GM21825 (cell line): ENCODE measurements around the gene SPAG16.

Experiments
- ATAC-seq: cut with Tn5 transposase; IDR thresholded peaks from one replicate; pipeline ENCODE4 v1.9.1; 2021; ENCODE audit warnings: mild to moderate bottlenecking, moderate library complexity; ENCODE audit not compliant: unreplicated experiment

SPAG16 gene

GRCh38 chr2:214328941-214329340 lies 1044.7 kb downstream of the SPAG16 start:
- ATAC-seq = no peak

- ATAC-seq = no peak
These were observed 1057.4 kb downstream of the SPAG16 start for GRCh38 chr2:214341646-214342045.

GRCh38 chr2:214358506-214358905 lies 1074.2 kb downstream of the SPAG16 start:
- ATAC-seq = no peak

GRCh38 chr2:214361116-214361515 lies 1076.9 kb downstream of the SPAG16 start:
- no peak for ATAC-seq

DNA sequence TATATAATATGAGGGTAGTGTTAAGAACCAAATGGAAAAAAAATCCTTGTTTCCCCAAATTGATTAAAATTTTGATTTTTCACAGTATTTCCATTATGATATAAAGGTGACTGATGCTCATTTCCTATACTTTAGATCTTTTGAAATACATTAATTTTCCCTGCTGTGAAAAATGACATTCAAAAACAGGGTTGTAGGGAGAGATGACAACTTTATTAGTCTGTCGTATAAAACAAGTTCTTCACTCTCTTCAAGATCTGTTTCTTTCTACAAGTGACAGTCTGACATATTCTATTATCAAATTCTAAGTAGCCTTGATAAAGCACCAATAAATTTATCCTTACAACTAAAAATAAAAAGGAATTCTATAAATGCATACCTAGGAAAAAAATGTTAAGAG lies 1081.3 kb downstream of the SPAG16 start:
- no peak for ATAC-seq

DNA sequence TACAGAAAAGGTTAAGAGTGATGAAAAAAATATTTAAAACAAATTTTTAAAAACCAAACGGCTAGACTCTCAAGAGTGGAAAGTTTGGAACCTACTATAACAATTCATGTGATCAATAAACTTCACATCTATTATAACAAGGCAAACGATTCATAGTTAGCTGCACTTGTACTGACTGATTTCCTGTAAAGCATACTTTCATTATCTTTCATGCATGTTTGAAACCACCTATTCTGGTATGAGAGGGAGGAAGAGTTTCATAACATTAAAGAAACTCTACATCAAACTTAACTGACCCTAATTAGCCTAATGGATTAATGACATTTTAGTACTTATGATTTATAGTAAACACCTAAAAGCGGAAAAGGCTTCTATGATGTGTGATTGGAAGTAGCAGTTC lies 1082.9 kb downstream of the SPAG16 start:
- ATAC-seq = no peak

- peak; percentile 55 for ATAC-seq
These were observed 1092.5 kb downstream of the SPAG16 start for GRCh38 chr2:214376618-214377285.

DNA sequence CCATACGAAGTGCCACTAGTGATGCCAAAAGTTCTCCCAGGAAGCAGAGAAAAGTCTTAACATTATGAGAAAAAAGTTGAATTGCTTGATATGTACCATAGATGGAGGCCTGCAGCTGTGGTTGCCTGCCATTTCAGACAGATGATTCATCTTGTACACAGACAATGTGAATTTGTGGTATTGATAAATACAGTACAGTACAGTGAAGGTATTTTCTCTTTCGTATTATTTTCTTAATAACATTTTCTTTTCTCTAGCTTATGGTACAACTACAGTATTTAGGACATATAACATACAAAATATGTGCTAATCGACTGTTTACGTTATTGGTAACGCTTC lies 1093.0 kb downstream of the SPAG16 start:
- ATAC-seq = no peak

- no peak for ATAC-seq
These were observed 1094.3 kb downstream of the SPAG16 start for GRCh38 chr2:214378455-214379103.

GRCh38 chr2:214379227-214379626 lies 1095.0 kb downstream of the SPAG16 start:
- no peak for ATAC-seq

DNA sequence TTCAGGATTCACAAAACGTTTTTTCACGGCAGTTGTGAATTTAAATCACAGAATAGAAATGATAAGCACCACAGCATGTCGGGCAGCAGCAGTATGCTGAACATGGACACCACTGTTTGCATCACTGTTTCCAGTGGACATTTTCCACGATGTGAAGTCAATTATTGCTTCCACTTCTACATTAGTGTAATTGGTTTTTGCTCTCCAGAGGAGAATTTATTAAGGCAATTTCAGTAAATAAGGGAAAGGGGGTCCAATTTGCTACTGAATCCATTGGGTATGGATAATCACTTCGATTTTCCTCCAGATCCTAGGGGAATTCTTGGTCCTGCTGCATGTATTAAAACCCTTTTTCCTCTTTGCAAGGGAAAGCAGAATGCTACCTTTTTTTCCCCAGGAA lies 1096.4 kb downstream of the SPAG16 start:
- ATAC-seq = no peak

GRCh38 chr2:214382229-214382628 lies 1098.0 kb downstream of the SPAG16 start:
- ATAC-seq = no peak

DNA sequence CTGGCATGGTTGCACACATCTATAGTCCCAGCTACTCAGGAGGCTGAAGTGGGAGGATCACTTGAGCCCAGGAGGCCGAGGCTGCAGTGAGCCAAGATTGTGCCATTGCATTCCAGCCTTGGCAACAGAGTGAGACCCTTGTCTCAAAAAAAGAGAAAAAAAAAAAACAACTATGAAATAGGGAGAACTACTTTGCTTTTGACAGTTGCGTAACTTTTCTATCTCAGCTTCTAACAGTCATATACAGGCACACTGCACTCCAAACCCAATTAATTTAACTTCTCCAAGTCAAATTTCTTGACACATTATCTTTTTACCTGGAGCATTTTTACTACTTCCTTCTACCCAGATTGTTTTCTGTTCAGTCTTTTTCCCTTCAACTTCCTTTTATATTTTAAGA lies 1102.5 kb downstream of the SPAG16 start:
- ATAC-seq = no peak

DNA sequence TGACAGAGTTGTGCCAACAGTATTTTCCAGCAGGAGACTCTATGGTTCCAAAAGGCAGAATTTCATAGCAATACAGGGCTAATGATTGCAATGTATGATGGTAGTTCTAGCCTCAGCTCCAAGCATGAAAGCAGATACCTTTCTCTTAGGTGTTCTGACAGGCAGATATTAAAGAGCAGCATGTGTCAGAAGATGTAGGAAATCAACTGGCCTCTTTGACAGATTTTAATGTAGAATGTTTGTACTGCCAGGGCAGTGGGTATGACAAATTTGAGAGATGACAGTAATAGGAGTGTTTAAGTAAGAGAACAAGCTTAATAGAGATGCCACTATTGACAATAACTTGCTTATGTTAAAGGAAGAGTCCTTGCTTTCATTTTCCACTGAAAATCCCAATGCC lies 1105.1 kb downstream of the SPAG16 start:
- no peak for ATAC-seq

- no peak for ATAC-seq
These were observed 1109.5 kb downstream of the SPAG16 start for GRCh38 chr2:214393796-214394195.

DNA sequence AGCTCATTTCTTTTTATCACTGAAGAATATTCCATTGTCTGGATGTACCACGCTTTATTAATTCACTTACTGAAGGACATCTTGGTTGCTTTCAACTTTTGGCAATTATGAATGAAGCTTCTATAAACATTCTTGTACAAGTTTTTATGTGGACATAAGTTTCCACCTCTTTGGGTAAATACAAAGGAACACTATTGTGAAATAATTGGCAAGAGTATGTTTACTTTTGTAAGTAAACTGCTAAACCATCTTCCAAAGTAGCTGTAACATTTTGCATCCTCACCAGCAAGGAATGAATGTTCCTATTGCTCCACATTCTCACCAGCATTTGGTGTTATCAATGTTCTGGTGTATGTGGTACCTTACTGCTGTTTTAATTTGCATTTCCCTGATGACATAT lies 1110.8 kb downstream of the SPAG16 start:
- no peak for ATAC-seq

DNA sequence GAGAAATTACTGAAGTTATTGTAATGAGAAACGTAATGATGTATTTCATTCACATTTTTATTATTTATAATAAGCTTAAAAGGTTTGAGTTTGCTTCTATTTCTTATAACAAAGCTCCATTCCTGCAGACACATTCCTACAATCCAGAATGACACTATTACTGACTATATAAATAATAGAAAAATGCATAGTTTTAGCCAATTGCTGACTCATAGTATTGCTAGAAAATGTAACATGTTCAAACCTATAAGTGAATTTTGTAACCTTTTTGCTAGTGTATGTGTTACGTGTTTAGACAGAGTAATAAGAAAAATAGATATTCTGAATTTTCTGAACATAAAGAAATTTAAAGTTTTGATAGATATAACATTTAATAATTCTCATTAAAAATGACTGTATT lies 1117.3 kb downstream of the SPAG16 start:
- ATAC-seq = no peak

- ATAC-seq = no peak
These were observed 1126.0 kb downstream of the SPAG16 start for GRCh38 chr2:214410128-214410775.

GRCh38 chr2:214410918-214411554 lies 1126.8 kb downstream of the SPAG16 start, which contains the start of gene VWC2L:
Gene VWC2L (plus strand): TSS chr2:214411054. CDS start chr2:214414194, 3,140 bp downstream.
- peak; percentile 57 for ATAC-seq

DNA sequence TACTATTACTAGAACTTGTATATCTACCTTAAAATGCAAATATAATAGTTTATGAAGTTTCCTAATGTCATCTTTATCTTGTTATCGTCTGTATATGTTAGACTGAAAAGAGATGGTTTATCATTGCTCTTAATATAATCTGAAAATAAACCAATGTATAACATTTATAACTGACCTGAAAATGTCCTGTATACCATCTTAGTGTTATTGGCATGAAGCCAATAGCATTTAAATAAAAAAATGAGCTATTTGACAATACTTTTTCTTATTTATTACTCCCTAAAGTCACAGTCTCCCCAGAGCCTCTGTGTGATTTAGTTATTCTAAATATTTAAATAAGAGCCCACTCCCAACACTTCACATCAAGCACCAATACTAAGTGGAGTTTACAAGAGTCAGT lies 1128.4 kb downstream of the SPAG16 start:
- no peak for ATAC-seq

- no peak for ATAC-seq
These were observed 1152.2 kb downstream of the SPAG16 start for GRCh38 chr2:214436470-214436869.
